Lower lobe of right lung (tissue), 2 donors: ENCODE results near the gene GLO1. TPM values are rescaled to one million over a fixed set of nuclear protein-coding genes. Genes with fewer than 3 reads are reported as not detected.

Source experiments
- ATAC-seq, 2 donors: fragments of 200-7000 bp; cut with Tn5 transposase; one replicate each; pipeline ENCODE4 v1.9.1; 2020 to 2022; ENCODE audit warnings: mild to moderate bottlenecking in 2 of 2, moderate library complexity in 2 of 2
- DNase-seq: peaks from one replicate; pipeline ENCODE4 v3.0.0-alpha.2; 2020
- H3K27ac ChIP-seq: fragments of 200-600 bp; one replicate; pipeline ENCODE4 v1.8.0; 2022
- H3K27me3 ChIP-seq: fragments of 200-600 bp; one replicate; pipeline ENCODE4 v1.8.0; 2022; ENCODE audit warnings: low read depth
- H3K36me3 ChIP-seq: fragments of 200-600 bp; one replicate; pipeline ENCODE4 v1.8.0; 2022; ENCODE audit warnings: mild to moderate bottlenecking
- H3K4me1 ChIP-seq: fragments of 200-600 bp; one replicate; pipeline ENCODE4 v1.8.0; 2022
- H3K4me3 ChIP-seq: fragments of 200-600 bp; one replicate; pipeline ENCODE4 v1.8.0; 2022; ENCODE audit warnings: mild to moderate bottlenecking
- H3K9me3 ChIP-seq: fragments of 200-600 bp; one replicate; pipeline ENCODE4 v1.8.0; 2022
- intact Hi-C: fragments of 100-400 bp; cut with DNase I; formaldehyde crosslinking; loops from one replicate; pipeline ENCODE4 v1.11.0; 2022
- total RNA-seq: library from RNA; stranded (reverse); fragmentation: NEBNext Ultra II Directional; extraction: Animal tissue kit (Norgen Biotek cat#: 25700); gene quantifications from one replicate; pipeline ENCODE4 v1.2.1, GENCODE V29; 2021
- TF ChIP-seq, protein P1 (sequence below): fragments of 200-600 bp; IDR thresholded peaks from one replicate; pipeline ENCODE4 v1.8.0; 2022; ENCODE audit warnings: antibody characterized with exemption, mild to moderate bottlenecking
- donor health status: DM: no; HTN: yes; CAD: no; lungs with severe emphysema.

The GLO1 gene
- total RNA-seq, 1 donor from 2014 or later: 83.9 TPM

DNA sequence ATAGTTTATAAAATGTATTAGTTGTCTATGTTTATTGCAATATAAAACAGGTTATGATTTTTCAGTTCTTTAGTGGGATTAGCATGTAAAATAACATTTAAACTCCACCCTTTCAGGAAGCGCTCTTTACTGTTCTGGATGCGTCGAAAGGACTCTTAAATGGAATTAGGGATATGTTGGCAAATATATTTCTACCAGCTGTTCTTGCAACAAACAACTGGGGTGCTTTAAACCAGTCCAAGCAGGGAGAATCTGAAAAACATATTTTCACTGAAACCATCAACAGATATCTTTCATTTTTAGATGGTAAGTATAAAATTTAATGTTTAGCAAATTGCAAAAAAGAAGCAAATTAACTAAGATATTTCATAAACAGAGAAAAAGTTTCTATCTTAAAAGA, 34.0 kb upstream of the GLO1 start:
- no peak overlapping the region for H3K27ac ChIP-seq
- ATAC-seq: no peak

DNA sequence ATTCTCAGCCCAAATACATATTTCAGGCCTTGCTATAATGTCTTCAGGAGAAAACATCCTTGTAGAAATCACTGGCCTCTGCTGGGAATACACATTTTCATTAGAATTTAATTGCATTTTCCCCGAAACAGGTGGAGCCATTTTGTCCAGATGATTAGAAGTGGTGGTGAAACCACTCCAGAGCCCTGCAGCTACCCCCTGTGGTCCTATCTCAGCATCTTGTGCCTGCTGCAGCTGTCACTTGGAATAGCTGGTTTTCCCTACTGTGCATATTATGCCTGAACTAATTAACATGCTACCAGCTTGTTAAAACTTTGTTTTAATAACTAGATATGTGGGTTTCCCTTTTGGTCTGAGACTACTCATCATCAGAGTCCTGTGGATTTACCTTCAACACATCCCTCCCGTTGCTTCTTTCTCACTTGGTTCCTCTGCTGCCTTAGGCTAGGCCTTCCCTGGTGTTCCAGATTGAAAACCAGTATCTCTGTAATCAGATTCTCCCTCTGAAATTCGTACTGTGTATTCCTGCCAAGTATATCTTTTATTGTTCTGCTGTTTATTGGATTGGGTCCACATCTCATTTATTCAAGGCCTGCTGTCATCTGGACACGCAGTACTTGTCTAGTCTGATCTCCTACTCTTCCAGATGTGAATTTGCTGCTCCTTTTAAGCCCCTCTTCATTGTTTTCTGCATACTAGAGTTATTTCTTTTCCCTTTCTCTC, 27.4 kb upstream of the GLO1 start:
- Histone ChIP-seq H3K4me3 (no peak overlapping the region), H3K27ac (no peak overlapping the region), H3K27me3 (no peaks in the 10 kb centered on the region), H3K36me3 (no peaks in the 10 kb centered on the region), H3K4me1 (no peaks in the 10 kb centered on the region), H3K9me3 (no peaks in the 10 kb centered on the region)
- ATAC-seq (no peak), DNase-seq (no peak)
- TF ChIP-seq, protein P1, sequence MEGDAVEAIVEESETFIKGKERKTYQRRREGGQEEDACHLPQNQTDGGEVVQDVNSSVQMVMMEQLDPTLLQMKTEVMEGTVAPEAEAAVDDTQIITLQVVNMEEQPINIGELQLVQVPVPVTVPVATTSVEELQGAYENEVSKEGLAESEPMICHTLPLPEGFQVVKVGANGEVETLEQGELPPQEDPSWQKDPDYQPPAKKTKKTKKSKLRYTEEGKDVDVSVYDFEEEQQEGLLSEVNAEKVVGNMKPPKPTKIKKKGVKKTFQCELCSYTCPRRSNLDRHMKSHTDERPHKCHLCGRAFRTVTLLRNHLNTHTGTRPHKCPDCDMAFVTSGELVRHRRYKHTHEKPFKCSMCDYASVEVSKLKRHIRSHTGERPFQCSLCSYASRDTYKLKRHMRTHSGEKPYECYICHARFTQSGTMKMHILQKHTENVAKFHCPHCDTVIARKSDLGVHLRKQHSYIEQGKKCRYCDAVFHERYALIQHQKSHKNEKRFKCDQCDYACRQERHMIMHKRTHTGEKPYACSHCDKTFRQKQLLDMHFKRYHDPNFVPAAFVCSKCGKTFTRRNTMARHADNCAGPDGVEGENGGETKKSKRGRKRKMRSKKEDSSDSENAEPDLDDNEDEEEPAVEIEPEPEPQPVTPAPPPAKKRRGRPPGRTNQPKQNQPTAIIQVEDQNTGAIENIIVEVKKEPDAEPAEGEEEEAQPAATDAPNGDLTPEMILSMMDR: no peak
- intact Hi-C loops: no loop called here

More for the DNA sequence above, 34.0 kb upstream of the GLO1 start:
- no peak overlapping the region for H3K4me3 ChIP-seq
- H3K27me3 ChIP-seq: no peaks in the 10 kb centered on the region
- H3K36me3 ChIP-seq: no peaks in the 10 kb centered on the region
- H3K9me3 ChIP-seq: no peaks in the 10 kb centered on the region
- DNase-seq: no peak
- intact Hi-C loops: no loop called here
- TF ChIP-seq, protein P1: no peak
- H3K4me1 ChIP-seq: no peaks in the 10 kb centered on the region

DNA sequence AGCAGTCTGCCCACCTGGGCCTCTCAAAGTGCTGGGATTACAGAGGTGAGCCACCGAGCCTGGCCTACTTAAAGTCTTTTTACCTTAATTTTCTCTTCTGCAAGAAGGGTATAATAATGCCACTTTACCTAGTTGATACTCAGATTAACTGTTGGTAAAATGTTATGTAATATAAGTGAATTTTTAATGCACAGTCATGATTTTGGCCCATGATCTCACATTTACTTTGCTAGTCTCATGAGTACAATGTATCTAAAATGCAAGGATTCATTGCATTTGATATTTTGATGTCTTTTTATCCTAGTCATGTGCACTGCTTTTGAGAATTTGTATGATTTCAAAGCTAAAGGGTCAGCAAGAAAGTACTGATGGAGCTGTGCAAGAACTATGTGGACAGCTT, 25.3 kb upstream of the GLO1 start:
- intact Hi-C loops: no loop called here
- Histone ChIP-seq H3K27me3 (no peaks in the 10 kb centered on the region), H3K4me1 (no peaks in the 10 kb centered on the region), H3K9me3 (no peaks in the 10 kb centered on the region), H3K27ac (no peak overlapping the region), H3K36me3 (no peaks in the 10 kb centered on the region), H3K4me3 (no peak overlapping the region)
- ATAC-seq: no peak
- TF ChIP-seq, protein P1: no peak
- DNase-seq: no peak

DNA sequence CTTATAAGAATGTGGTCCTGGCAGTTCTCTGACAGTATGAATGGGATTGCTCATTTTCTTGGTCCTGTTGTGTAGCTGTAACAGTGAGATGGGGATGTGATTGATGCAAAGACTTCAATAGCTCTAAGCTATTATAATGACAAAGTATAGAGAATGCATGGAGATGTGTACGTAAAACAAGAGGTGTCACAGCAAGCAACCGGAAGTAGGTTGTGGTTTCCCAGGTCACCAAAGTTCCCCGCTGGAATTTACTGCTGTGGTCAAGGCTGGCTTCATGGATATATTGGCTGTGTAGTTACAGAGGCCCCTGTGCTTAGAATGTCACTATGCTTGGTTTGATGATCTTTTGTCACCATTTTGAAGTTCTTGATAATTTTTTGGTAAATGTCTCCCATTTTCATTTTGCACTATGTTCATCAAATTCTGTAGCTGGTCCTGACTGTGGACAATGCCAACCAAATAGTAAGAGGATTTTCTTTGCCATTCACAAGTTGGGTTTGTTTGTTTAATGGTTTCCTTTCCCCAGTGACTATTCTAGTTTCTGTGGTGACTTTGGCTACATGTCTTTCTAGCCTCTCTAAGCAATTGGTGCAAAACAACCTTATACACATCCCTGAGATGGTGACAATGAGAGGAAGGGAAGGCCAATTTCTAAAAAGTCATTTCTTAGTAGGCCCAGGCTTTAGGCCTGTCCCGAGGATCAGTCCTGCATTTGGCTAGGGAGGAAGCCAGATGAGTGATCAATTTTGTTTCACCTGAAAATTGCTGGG, 22.7 kb upstream of the GLO1 start:
- TF ChIP-seq, protein P1: no peak
- H3K27ac ChIP-seq: no peak overlapping the region
- DNase-seq: no peak
- H3K4me3 ChIP-seq: no peak overlapping the region
- no peak for ATAC-seq
- no peaks in the 10 kb centered on the region for H3K9me3 ChIP-seq
- intact Hi-C loops: no loop called here
- no peaks in the 10 kb centered on the region for H3K4me1 ChIP-seq
- H3K27me3 ChIP-seq: no peaks in the 10 kb centered on the region
- no peaks in the 10 kb centered on the region for H3K36me3 ChIP-seq

DNA sequence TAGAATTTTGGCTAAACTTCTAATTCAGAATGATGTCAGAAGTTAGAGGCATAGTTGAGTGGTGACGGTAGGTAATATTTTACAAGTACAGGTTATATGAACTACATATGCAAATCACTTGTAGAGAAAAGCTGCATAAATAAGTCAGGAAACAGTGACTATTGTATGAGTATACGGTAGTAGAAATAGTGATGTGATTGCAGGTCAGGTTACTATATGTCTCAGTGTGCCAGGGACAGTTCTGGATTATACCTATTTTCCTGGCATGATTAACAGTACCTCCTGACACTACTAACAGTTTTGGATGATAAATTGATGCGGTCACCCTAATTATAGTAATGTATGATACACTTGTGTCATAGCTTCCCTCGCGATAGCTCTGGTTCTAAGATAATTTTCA, 21.4 kb upstream of the GLO1 start:
- intact Hi-C loops: no loop called here
- Histone ChIP-seq H3K27ac (no peak overlapping the region), H3K4me1 (no peaks in the 10 kb centered on the region), H3K9me3 (no peaks in the 10 kb centered on the region), H3K36me3 (no peaks in the 10 kb centered on the region), H3K4me3 (no peak overlapping the region), H3K27me3 (no peaks in the 10 kb centered on the region)
- ATAC-seq (no peak), DNase-seq (no peak)
- TF ChIP-seq, protein P1: no peak
